ENCODE results near the gene AAR2. TPM values are rescaled to one million over a fixed set of nuclear protein-coding genes. Genes with fewer than 3 reads are reported as not detected.

Gene AAR2
- total and polyA plus RNA-seq, 8 donors = 23.1 to 40.0 (median 34.6) TPM

DNA sequence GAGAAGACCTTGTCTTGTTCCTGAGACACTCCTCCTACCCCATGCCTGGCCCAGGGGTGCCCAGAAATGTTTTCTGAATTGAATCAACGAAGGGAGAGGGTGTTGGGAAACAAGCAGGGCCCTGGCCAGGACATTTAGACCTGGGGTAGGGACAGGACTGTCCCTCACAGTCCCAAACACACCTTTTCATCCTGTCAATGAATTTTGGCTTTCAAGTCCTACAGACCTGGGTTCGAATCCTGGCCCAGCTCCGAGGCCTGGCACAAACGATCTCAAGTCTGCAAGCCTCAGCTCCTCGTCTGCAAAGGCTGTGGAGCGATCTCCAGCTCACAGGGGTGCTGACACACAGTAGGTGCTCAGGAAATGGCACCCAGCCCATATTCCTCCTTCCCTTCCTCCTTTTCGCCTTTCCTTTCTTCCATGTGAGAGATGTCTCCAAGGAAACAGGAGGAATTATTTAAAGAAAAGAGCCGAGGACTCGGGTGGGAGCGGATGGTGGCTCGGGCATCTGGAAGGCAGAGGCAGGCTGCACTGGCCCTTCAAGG is 62.6 kb downstream of the AAR2 start:
- H3K27me3 ChIP-seq = peaks cover 18 to 96% of the 10 kb centered on the region in 2 donors
- H3K4me1 ChIP-seq = no peaks in the 10 kb centered on the region
- H3K27ac ChIP-seq = no peak overlapping the region
- no peaks in the 10 kb centered on the region for H3K9me3 ChIP-seq
- DNase-seq = no peak
- no peak for ATAC-seq
- TF ChIP-seq CTCF (IDR thresholded peaks at IDR 0.05) = no peak
- H3K36me3 ChIP-seq = no peaks in the 10 kb centered on the region
- intact Hi-C loops (cut with DNase I) = no loop called here
- H3K4me3 ChIP-seq = no peak overlapping the region

GRCh38 chr20:36299459-36299858 is 63.2 kb downstream of the AAR2 start:
- ATAC-seq = no peak
- H3K27ac ChIP-seq = no peak overlapping the region
- H3K36me3 ChIP-seq = no peaks in the 10 kb centered on the region
- H3K4me3 ChIP-seq = no peak overlapping the region
- peaks cover 24 to 96% of the 10 kb centered on the region in 2 donors for H3K27me3 ChIP-seq
- H3K9me3 ChIP-seq = no peaks in the 10 kb centered on the region
- TF ChIP-seq CTCF (IDR thresholded peaks at IDR 0.05) = no peak
- intact Hi-C loops (cut with DNase I) = no loop called here
- no peaks in the 10 kb centered on the region for H3K4me1 ChIP-seq
- DNase-seq = no peak

- Histone ChIP-seq H3K27ac (no peak overlapping the region), H3K4me1 (peaks cover 0 to 8% of the 10 kb centered on the region in 2 donors), H3K4me3 (no peak overlapping the region), H3K27me3 (peaks cover 42 to 97% of the 10 kb centered on the region in 2 donors), H3K36me3 (no peaks in the 10 kb centered on the region), H3K9me3 (no peaks in the 10 kb centered on the region)
- no peak for TF ChIP-seq CTCF (IDR thresholded peaks at IDR 0.05)
- intact Hi-C loops (cut with DNase I) = no loop called here
- no peak for DNase-seq
- ATAC-seq = no peak
Measured at GRCh38 chr20:36301359-36302119, 65.3 kb downstream of the AAR2 start.

- peaks cover 0 to 14% of the 10 kb centered on the region in 2 donors for H3K4me1 ChIP-seq
- TF ChIP-seq CTCF (IDR thresholded peaks at IDR 0.05) = no peak
- no peaks in the 10 kb centered on the region for H3K9me3 ChIP-seq
- no peak overlapping the region for H3K4me3 ChIP-seq
- peaks cover 58 to 99% of the 10 kb centered on the region in 2 donors for H3K27me3 ChIP-seq
- H3K27ac ChIP-seq = no peak overlapping the region
- DNase-seq (no peak), ATAC-seq (no peak)
- H3K36me3 ChIP-seq = no peaks in the 10 kb centered on the region
- intact Hi-C loops (cut with DNase I) = no loop called here
Measured at GRCh38 chr20:36303020-36303595, 66.8 kb downstream of the AAR2 start.

GRCh38 chr20:36303831-36304230 is 67.6 kb downstream of the AAR2 start:
- DNase-seq = no peak
- TF ChIP-seq CTCF (IDR thresholded peaks at IDR 0.05) = no peak
- Histone ChIP-seq H3K4me3 (no peak overlapping the region), H3K27ac (no peak overlapping the region), H3K4me1 (peaks cover 0 to 14% of the 10 kb centered on the region in 2 donors), H3K36me3 (no peaks in the 10 kb centered on the region), H3K27me3 (peaks cover 58 to 99% of the 10 kb centered on the region in 2 donors), H3K9me3 (no peaks in the 10 kb centered on the region)
- no peak for ATAC-seq
- intact Hi-C loops (cut with DNase I) = no loop called here
